ENCODE measurements around the gene TLK1.
"Not testable (repeated sequence)": the region's sequence is repeated elsewhere in the genome, so short reads cannot be mapped to it uniquely, and the experiment has no call there.

TLK1 gene

DNA sequence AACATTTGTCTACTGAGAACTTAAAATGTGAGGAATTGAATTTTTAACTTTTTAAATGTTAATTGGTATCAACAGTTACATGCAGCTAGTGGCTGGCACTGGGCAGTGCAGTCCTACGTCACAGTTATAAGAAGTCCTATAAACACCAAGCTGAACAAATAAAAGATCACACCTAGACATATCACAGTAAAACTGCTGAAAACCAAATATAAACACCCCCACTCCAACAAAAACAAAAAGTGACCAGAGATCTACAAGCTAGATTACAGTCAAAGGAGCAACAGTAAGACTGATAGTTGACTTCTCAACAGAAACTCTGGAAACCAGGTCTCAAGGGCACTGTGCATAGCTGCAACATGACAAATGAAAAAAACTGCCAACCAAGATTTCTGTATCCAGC, 19.4 kb downstream of the TLK1 start:
- DNase-seq = no peak

DNA sequence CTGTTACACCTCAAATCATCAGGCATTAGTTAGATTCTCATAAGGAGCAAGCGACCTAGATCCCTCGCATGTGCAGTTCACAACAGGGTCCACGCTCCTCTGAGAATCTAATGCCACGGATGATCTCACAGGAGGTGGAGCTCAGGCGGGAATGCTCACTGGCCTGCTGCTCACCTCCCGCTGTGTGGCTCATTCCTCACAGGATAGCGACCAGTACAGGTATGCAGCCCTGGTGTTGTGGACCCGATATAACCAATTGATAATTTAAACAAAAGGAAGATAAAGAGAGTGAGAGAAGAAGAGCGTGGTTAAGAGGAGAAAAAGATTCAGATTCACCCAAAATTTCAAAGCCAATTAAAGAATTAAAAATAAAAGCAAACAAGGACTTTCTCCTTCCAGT, 20.8 kb downstream of the TLK1 start:
- no peak for DNase-seq

DNA sequence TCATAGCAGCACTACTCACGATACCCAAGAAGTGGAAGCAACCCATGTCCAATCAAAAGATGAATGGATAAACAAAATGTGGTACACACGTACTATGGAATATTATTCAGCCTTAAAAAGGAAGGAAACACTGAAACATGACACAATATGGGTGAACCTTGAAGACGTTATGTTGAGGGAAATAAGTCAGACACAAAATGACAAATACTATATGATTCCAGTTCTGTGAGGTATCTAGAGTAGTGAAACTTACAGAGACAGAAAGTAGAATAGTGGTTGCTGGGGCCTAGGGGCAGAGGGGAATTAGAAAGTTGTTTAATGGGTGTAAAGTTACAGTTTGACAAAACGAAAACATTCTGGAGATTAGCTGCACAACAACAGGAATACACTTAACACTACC, 24.7 kb downstream of the TLK1 start:
- no peak for DNase-seq

DNA sequence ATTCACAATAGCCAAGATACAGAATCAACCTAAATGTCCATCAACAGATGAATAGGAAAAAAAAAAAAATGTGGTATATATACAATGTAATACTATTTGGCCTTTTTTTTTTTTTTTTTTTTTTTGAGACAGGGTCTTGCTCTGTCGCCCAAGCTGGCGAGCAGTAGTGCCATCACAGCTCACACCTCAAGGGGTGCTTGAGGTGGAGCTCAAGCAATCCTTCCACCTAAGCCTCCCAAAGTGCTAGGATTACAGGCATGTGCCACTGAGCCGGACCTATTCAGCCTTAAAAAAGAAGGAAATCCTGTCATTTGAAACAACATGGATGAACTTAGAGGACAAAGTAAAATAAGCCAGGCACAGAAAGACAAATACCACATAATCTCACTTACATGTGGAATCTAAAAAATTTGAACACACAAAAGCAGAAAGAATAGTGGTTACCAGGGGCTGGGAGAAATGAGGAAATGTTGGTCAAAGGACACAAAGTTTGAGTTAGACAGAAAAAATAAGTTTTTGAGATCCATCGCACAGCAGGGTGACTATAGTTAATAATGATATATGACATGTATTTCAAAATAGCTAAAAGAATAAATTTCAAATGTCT, 26.0 kb downstream of the TLK1 start:
- no peak for DNase-seq

DNA sequence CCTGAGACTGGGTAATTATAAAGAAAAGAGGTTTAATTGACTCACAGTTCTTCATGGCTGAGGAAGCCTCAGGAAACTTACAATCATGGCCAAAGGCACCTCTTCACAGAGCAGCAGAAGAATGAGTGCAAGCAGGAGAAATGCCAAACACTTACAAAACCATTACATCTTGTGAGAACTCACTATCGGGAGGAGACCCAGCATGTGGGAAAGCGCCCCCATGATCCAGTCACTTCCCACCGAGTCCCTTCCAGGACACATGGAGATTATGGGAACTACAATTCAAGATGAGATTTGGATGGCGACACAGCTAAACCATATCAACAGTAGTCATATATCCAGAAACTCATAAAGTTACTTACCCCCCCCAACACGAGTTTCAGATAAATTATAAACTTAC, 28.6 kb downstream of the TLK1 start:
- DNase-seq = no peak

DNA sequence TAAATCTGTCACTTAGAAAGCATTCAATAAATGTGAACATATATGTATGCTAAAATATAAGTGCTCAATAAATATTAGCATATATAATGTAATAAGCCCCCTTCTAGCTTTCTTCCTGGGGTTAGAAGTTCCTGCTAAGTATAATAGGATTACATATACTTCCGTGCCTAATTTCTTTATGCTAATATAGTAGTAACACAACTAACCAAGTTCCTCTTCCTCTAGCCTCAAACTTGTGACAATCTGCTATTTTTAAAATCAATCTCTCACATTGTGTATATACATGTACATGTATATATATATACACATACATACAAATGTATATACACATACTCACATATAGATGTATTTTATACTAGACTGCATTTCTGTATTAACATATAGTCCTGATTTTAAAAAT, 32.2 kb downstream of the TLK1 start:
- DNase-seq = no peak

DNA sequence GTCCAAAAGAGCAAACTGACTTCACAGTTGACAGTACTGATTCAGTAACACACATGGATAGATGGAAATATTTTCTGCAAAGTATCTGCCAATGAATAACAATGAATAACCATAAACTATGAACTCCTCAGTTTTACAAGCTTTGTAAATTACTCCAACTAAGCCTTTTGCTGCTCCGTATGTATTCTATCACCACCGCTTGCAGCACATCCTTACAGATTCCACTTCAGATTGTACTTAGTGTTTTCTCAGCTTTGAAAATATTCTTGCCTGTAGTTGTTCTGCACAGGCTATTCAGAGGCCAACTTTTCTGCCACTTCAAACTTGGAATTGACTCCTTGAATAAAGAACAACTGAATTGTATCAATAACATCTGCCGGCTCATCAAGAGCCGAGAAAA, 36.2 kb downstream of the TLK1 start:
- no peak for DNase-seq

DNA sequence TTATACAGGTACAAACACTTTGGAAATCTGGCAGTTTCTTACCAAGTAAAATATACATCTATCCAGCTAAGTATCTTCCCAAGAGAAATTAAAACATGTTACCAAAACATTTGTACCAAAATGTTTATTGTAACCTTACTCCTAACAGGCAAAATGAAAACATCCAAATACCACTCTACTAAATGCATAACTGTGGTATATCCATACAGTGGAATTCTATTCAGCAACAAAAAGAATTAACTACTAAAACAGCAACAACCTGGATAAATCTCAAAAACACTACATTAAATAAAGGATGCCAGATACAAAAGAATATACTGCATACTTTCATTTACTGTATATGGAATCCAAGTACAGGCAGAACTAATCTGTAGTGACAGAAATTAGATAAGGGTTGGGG, 51.1 kb downstream of the TLK1 start:
- no peak for DNase-seq

DNA sequence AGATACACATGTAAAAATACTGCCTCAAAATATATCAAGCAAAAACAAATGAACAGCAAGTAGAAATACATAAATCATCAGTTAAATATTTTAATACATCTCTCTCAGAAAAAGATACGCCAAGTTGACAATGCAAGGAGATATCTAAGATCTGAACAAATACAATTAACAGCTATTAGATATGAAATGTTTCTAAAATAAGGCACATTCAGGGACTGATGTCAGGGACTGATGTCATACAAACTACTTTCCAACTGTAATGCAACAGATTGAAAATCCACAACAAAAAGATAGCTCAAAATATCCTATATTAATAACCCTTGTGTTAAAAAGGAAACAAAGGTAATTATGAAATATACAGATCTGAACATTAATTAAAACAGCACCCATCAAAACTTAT, 51.7 kb downstream of the TLK1 start:
- no peak for DNase-seq

DNA sequence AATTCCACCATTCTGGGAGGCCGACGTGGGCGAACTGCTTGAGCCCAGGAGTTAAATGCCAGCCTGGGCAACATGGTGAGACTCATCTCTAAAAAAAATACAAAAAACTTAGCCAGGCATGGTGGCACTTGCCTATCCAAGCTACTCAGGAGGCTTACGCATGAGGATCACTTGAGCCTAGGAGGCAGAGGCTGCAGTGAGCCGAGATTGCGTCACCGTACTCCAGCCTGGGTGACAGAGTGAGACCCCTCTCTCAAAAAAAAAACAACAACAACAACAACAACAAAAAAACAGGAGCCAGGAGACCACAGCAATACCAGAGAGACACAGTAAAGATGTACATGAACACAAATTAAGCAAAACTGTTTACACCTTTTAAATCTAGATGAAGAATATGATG, 52.9 kb downstream of the TLK1 start:
- no peak for DNase-seq

DNA sequence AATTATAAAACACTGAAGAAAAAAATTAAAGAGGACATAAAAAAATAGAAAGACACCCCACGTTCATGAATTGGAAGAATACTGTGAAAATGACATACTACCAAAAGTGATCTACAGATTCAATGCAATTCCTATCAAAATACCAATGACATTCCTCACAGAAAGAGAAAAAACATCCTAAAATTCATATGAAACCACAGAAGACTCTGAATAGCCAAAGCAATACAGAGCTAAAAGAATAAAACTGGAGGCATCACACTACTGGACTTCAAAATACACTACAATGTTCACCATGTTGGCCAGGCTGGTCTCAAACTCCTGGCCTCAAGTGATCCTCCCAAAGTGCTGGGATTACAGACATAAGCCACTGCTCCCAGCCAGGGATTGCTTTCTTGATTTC, 56.3 kb downstream of the TLK1 start:
- DNase-seq = no peak

DNA sequence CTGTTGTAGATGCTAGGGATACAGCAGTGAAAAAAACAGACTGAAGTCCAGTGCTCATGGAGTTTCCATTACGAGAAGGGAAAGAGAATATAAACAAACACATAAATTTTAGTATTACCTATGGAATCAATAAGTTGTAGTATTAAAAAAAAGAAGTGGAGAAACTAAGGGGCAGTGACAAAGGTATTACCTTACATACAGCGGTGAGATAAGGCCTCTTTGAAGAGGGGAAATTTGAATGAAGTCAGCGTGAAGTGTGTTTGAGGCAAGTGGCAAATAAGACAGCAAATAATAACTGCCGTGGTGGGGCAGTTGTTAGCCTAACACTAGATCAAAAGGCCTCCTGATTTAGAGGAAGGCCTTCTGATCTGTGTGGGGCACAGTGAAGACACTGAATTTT, 57.9 kb downstream of the TLK1 start:
- DNase-seq = no peak

DNA sequence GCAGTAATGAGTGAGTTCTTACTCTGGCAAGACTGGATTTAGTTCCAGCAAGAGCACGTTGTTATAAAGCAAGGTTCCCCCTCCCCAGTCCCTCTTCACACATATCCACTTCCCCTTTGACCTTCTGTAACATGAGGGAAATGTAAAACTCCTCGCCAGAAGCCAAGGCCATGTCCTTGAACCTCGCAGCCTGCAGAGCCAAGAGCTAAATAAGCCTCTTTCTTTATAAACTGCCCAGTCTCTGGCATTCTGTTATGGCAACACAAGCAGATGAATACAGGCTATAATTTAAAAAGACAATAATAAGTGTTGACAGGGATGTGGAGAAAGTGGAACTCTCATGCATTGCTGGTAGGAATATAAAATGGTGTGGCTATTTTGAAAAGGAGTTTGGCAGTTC, 60.3 kb downstream of the TLK1 start:
- DNase-seq = no peak

DNA sequence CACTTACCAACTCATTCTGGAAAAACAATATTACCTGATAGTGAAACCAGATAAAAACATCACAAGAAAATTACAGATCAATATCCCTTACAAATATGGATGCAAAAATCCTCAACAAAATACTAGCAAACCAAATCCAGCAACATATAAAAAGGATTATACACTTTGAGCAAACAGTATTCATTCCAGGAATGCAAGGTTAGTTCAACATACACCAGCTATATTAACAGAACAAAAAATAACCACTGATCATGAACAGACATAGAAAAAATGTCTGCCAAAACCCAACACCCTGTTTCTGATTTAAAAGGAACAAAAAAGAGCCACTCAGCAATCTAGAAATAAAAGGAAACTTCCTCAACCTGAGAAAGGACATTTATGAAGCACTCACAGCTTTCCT, 62.1 kb downstream of the TLK1 start:
- no peak for DNase-seq

DNA sequence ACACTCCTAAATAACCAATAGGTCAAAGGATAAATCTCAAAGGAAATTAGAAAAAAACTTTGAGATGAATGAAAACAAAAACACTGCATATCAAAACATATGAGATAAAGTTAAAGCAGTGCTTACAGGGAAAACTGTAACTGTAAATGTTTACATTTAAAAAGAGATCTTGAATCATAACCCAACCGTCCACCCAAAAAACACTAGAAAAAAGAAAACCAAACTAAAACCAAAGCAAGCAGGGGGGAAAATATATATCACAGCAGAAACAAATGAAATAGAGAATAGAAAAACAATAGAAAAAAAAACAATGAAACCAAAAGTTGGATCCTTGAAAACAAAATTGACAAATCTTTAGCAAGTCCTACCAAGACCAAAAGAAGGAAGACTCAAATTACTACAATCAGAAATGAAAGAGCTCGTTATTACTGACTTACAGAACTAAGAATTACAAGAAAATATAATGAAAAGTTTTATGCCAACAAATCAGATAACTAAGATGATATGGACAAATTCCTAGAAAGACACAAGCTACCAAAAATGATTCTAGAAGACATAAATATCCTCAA, 65.6 kb downstream of the TLK1 start:
- DNase-seq = no peak

DNA sequence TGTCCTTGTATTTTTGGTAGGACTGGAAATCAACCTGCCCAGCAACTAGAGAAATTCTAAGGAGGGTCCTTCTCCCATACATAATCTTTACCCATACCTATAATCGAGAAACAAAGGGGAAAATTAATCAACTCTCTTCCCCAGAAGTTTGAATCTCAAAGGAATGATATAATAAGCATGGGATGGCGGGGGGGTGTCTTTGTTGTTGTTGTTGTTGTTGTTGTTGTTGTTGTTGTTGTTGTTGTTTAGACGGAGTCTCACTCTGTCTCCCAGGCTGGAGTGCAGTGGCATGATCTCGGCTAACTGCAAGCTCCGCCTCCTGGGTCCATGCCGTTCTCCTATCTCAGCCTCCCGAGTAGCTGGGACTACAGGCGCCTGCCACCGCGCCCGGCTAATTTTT, 69.2 kb downstream of the TLK1 start:
- not testable (repeated sequence) for DNase-seq

DNA sequence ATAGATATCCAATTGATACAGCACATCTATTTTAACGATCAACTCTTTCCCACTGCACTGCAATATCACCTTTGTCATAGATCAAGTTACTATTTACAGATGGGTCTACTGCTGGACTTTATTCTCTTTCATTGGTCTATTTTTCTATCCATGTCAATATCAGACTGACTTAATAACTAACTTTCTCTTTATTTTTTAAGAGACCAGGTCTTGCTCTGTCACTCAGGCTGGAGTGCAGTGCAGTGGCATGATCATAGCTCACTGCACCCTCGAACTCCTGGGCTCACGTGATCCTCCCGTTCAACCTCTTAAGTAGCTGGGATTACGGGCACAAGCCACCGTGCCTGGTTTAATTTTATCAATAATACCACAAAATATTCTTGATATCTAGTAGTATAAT, 71.2 kb downstream of the TLK1 start:
- DNase-seq = no peak

DNA sequence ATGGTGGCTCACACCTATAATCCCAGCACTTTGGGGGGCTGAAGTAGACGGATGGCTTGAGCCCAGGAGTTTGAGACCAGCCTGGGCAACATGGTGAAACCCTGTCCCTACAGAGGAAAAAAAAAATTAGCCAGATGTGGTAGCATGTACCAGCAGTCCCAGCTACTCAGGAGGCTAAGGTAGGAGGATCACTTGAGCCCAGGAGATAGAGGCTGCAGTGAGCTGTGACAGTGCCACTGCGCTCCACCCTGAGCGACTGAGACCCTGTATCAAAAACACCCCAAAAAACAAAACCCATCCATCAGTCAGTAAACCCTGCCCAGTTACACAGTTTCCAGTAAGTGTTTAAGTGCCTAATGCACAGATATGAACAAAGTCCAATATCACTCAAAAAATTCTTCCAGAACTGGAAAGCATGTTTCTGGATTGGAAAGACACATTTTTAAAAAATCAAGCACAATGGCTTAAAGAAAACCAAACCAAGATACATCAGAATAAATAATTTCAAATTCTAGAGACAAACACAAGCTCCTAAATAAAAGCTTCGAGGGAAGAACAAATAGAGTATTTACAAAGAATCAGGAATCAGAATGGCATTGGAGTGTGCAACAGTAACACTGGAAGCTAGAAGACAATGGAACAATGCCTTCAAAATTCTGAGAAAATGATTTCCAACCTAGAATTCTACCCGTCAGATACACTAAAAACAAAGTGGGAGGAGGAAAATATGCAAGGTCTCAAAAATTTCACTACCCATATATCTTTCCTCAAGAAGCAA, 72.4 kb downstream of the TLK1 start:
- no peak for DNase-seq

DNA sequence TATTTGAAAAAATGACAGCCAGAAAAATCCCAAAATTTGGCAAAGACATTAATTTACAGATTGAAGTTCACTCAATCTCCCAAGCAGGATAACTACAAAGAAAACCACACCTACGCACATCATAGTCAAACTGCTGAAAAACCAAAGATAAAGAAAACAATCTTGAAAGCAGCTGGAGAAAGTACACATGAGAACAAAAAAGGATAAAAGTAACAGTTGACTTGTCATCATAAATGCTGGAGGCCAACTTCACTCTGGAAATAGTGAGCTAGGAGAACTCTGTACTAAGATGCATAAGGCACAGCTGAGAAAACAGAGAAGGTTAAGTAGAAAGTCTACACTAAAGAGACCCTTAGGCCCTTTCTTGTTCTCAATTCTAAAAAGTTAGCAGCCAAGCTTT, 73.1 kb downstream of the TLK1 start:
- DNase-seq = no peak

DNA sequence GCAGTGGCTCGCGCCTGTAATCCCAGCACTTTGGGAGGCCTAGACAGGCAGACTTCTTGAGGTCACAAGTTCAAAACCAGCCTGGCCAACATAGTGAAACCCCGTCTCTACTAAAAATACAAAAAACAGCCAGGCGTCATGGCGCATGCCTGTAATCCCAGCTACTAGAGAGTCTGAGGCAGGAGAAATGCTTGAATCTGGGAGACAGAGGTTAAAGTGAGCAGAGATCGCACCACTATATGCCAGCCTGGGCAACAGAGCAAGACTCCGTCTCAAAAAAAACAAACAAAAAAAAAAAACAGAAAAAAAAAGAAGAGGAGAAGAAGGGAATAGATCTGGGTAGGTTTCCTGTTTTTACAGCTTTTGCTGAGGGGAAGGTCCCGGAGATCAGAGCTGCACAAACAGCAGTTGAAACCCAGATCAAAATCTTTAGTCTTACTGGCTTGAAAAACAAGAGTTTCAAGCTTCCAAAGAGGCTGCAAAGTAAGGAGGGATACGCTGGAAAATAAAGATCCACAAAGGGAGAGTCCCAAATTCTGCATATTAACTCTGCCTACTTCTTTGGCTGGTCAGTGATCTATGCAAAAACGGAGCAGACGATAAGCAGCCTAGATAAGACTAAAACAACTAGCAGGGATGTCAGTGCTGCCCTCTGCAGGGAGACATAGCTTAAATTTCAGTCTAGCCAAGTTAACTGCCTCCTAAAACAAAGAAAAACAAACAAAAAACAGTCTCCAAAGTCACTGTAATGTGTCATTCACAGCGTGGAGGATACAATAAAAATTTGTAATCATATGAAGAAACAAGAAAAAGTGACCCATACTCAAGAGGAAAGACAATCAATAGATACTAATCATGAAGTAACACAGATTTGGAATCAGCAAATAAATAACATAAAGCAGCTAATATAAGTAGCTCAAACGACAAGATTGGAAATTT, 74.1 kb downstream of the TLK1 start:
- peak; percentile 75 for DNase-seq

DNA sequence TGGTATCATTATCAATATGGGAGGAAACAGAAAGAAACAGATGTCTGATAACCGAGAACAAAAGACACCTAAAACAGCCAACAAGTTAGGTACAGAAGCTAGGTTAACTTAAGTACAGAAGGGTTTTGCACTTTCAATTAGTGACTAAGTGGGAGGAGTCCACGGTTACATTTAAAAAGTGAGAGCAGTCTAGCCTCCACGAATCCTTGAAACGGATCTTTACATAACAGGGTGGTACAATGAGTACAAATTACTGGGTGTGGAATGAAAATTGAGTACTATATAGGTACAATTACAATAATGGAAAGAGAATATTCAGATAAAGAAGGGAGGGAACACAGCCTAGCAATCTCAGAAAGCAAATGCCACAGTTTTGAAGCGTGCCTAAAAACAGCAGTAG, 76.6 kb downstream of the TLK1 start:
- peak; percentile 14 for DNase-seq

DNA sequence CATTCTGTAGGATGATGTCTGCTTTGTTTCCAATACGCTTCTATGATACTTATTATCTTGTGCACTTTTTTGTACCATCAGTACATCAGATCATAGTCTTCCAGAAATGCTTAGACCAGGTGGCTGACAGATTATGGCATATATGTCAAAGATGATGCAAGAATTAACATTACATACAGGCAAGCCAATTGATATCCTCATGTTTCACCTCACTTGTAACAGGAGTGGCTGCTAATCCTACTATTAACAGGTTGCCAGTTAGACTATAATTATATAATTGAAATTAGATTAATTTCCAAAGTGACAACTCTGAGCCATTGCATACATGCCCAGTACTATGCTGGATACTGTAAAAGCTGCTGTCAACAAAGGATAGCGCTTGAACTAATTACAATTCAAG, 77.2 kb downstream of the TLK1 start:
- DNase-seq = no peak

DNA sequence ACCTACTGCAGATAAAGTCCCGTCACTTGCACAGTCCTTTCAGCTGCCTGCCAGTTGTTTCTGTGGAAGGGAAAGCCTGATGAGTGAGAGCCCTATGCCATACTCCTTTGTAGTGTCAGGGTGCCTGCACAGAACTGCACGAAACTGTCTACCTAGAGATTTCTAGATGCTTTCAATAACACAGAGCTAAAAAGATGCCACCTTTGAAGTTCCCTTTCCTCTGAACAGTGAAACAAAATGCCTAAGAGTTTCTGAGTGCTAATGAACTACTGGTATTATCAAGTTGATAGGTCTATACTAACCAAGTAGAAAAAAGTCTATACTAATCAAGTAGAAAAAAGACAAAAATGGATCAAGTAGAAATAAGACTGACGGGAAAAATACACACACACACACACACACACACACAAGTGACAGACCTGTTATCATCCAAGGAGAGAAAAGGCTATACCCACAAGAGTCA, 79.0 kb downstream of the TLK1 start:
- peak; percentile 60 for DNase-seq
